Stimulated activated memory B cell treated with anti-CD40 and anti-IgM and Interleukin-4, amounts not matched to agents 10 μg/mL and 1 μg/mL and 100 μg/mL, for 72 hours (primary cell): ENCODE measurements around the gene HLA-F.

ENCODE experiments used
- ATAC-seq: fragments of 150-1000 bp; cut with Tn5 transposase; 2 replicates; pipeline ENCODE4 v1.10.0; 2021
- H3K27ac Mint-ChIP-seq: one replicate; pipeline ENCODE4 v1.8.0; 2022; ENCODE audit warnings: mild to moderate bottlenecking, mixed read lengths
- H3K27me3 Mint-ChIP-seq: one replicate; pipeline ENCODE4 v1.8.0; 2022; ENCODE audit warnings: mixed read lengths
- H3K36me3 Mint-ChIP-seq: one replicate; pipeline ENCODE4 v1.8.0; 2022; ENCODE audit warnings: mixed read lengths
- H3K4me1 Mint-ChIP-seq: one replicate; pipeline ENCODE4 v1.8.0; 2022; ENCODE audit warnings: mixed read lengths
- H3K4me3 Mint-ChIP-seq: one replicate; pipeline ENCODE4 v1.8.0; 2022; ENCODE audit warnings: mild to moderate bottlenecking, moderate library complexity, mixed read lengths
- H3K9me3 Mint-ChIP-seq: one replicate; pipeline ENCODE4 v1.8.0; 2022; ENCODE audit warnings: mixed read lengths

HLA-F gene

GRCh38 chr6:29759457-29759856 is 36.2 kb downstream of the HLA-F start:
- Mint-ChIP-seq H3K27me3 (peaks cover 22% of the 10 kb centered on the region), H3K9me3 (no peaks in the 10 kb centered on the region), H3K27ac (no peak overlapping the region), H3K4me1 (no peaks in the 10 kb centered on the region), H3K4me3 (no peak overlapping the region), H3K36me3 (no peaks in the 10 kb centered on the region)
- ATAC-seq = no peak

DNA sequence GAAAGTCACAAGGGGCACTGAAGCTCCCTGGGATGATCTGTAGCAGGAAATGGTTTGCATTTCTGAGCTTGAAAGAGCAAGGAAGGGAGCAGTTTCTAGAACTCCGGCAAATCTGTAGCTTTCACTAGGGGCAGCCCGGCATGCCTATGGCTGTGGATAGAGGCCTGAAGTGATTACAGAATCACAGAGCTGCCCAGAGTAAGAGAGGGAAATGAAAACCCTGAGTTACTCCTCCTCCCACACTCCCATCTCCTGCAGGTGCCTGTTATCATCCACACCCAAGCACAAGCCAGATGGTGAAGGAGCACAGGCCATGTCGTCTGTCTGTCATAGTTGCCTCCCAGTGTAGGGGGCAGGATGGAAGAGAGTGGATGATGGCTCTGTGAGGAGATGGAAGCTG is 37.1 kb downstream of the HLA-F start:
- Mint-ChIP-seq H3K27ac (no peak overlapping the region), H3K9me3 (no peaks in the 10 kb centered on the region), H3K36me3 (no peaks in the 10 kb centered on the region), H3K27me3 (peaks cover 23% of the 10 kb centered on the region), H3K4me3 (no peak overlapping the region), H3K4me1 (no peaks in the 10 kb centered on the region)
- no peak for ATAC-seq

DNA sequence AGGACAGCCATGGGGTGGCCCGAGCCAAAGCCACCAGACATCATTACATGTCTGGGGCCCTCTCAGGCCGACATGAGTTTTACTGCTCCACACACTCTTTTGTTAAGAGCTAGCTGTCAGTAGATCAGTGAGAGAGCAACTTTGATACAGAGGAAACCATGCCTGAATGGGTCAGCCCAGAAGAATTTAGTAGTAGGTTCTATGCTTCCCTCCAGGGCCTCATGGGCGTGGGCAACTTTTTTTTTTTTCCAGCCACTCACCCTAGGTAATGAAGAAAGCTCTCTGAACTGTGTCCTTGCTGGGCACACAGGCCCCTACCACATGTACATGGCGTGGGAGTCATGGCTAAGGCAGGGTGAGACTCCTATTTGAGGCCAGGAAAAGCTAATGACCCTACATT is 38.8 kb downstream of the HLA-F start:
- Mint-ChIP-seq H3K27ac (no peak overlapping the region), H3K36me3 (no peaks in the 10 kb centered on the region), H3K4me1 (no peaks in the 10 kb centered on the region), H3K4me3 (no peak overlapping the region), H3K9me3 (no peaks in the 10 kb centered on the region), H3K27me3 (peaks cover 38% of the 10 kb centered on the region)
- ATAC-seq = no peak

- Mint-ChIP-seq H3K4me3 (no peak overlapping the region), H3K27me3 (peaks cover 38% of the 10 kb centered on the region), H3K4me1 (no peaks in the 10 kb centered on the region), H3K27ac (no peak overlapping the region), H3K36me3 (no peaks in the 10 kb centered on the region), H3K9me3 (no peaks in the 10 kb centered on the region)
- ATAC-seq = no peak
These were observed 39.6 kb downstream of the HLA-F start for GRCh38 chr6:29762781-29763214.

DNA sequence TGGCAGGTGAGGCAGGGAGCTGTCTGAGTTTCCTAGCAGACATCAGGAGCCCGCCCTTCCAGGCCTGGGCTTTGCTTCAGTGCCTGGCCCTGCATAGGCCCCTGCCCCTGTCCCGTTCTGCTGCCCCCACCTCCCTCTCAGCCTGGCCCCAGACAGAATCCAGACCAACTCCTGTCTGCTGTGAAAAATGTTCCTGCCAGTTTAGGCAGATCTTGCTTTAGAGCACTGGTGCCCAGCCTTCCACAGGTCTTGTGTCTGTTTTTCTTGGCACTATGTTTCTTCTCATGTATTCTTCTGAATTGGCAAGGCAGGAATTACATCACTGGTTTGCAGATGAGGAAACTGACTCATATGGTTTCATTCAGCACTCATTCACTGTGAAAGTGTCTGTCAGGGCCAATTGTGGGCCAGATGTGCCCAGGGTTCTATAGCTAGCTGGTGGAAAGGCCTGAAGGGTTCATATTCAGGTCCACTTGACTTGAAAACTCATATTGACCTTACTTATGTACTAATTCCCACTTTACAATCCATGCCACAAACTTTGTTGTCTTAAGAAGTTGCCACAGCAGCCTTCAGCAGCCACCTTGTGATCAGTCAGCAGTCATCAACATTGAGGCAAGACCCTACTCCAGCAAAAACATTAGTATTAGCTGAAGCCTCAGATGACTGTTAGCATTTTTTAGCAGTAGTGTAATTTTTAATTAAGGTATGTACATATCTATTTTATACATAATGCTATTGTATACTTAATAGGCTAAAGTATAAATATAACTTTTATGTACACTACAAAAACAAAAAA is 40.5 kb downstream of the HLA-F start:
- no peaks in the 10 kb centered on the region for H3K4me1 Mint-ChIP-seq
- peaks cover 39% of the 10 kb centered on the region for H3K27me3 Mint-ChIP-seq
- ATAC-seq = no peak
- no peak overlapping the region for H3K27ac Mint-ChIP-seq
- no peaks in the 10 kb centered on the region for H3K36me3 Mint-ChIP-seq
- no peak overlapping the region for H3K4me3 Mint-ChIP-seq
- no peaks in the 10 kb centered on the region for H3K9me3 Mint-ChIP-seq

- no peak for ATAC-seq
- H3K27ac Mint-ChIP-seq = no peak overlapping the region
- no peak overlapping the region for H3K4me3 Mint-ChIP-seq
- H3K4me1 Mint-ChIP-seq = no peaks in the 10 kb centered on the region
- peaks cover 36% of the 10 kb centered on the region for H3K27me3 Mint-ChIP-seq
- no peaks in the 10 kb centered on the region for H3K9me3 Mint-ChIP-seq
- H3K36me3 Mint-ChIP-seq = no peaks in the 10 kb centered on the region
These were observed 41.4 kb downstream of the HLA-F start for GRCh38 chr6:29764422-29765196.

- no peak for ATAC-seq
- H3K36me3 Mint-ChIP-seq = no peaks in the 10 kb centered on the region
- H3K27me3 Mint-ChIP-seq = peaks cover 54% of the 10 kb centered on the region
- H3K4me1 Mint-ChIP-seq = no peaks in the 10 kb centered on the region
- no peak overlapping the region for H3K27ac Mint-ChIP-seq
- no peaks in the 10 kb centered on the region for H3K9me3 Mint-ChIP-seq
- no peak overlapping the region for H3K4me3 Mint-ChIP-seq
These were observed 46.1 kb downstream of the HLA-F start for GRCh38 chr6:29769336-29769735.

GRCh38 chr6:29770306-29770705 is 47.1 kb downstream of the HLA-F start:
- Mint-ChIP-seq H3K9me3 (no peaks in the 10 kb centered on the region), H3K4me3 (no peak overlapping the region), H3K36me3 (no peaks in the 10 kb centered on the region), H3K27ac (no peak overlapping the region), H3K27me3 (peaks cover 61% of the 10 kb centered on the region), H3K4me1 (no peaks in the 10 kb centered on the region)
- no peak for ATAC-seq

GRCh38 chr6:29776684-29777083 is 53.5 kb downstream of the HLA-F start:
- H3K27me3 Mint-ChIP-seq = peaks cover 55% of the 10 kb centered on the region
- H3K27ac Mint-ChIP-seq = no peak overlapping the region
- ATAC-seq = no peak
- H3K36me3 Mint-ChIP-seq = no peaks in the 10 kb centered on the region
- no peak overlapping the region for H3K4me3 Mint-ChIP-seq
- no peaks in the 10 kb centered on the region for H3K4me1 Mint-ChIP-seq
- H3K9me3 Mint-ChIP-seq = peaks cover 3% of the 10 kb centered on the region
